Fibroblast of villous mesenchyme (primary cell): Measurements from ENCODE around the gene NSUN6. TPM values are rescaled to one million over a fixed set of nuclear protein-coding genes. Genes with fewer than 3 reads are reported as not detected.
"Not testable (repeated sequence)": the region's sequence is repeated elsewhere in the genome, so short reads cannot be mapped to it uniquely, and the experiment has no call there.

Source experiments
- DNase-seq: peaks from one replicate; pipeline ENCODE4 v3.0.0-alpha.2; 2010; ENCODE audit warnings: low read depth
- H3K4me3 ChIP-seq: 2 replicates; pipeline ENCODE4 v1.5.1; 2011; ENCODE audit warnings: low read depth, mild to moderate bottlenecking, low read length
- total RNA-seq: library from RNA; depleted of rRNA; stranded (reverse); fragments of >200 nt; gene quantifications from 2 replicates; pipeline ENCODE4 v1.2.3, GENCODE V29; 2012
- TF ChIP-seq, protein P1 (sequence below): IDR thresholded peaks from 2 replicates; pipeline ENCODE4 v1.5.1; 2012; ENCODE audit warnings: low read depth, mild to moderate bottlenecking, low read length; ENCODE audit not compliant: insufficient read depth

The NSUN6 gene
- total RNA-seq, 1 donor = 8.6 TPM

DNA sequence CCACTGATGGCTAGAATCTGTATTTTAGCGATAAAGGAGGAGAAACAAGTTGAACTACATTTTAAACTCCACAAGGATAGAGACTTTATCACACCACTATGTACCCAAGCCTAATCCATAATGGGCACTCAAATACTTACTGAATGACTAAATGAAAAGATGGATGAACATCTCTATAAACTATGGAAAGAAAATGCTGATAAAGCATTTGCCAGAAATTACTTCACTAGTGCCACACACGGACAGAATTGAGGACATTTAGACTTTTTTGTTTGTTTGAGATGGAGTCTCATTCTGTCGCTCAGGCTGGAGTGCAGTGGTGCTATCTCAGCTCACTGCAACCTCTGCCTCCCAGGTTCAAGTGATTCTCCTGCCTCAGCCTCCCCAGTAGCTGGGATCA lies 1.7 kb upstream of the NSUN6 start:
- TF ChIP-seq, protein P1, sequence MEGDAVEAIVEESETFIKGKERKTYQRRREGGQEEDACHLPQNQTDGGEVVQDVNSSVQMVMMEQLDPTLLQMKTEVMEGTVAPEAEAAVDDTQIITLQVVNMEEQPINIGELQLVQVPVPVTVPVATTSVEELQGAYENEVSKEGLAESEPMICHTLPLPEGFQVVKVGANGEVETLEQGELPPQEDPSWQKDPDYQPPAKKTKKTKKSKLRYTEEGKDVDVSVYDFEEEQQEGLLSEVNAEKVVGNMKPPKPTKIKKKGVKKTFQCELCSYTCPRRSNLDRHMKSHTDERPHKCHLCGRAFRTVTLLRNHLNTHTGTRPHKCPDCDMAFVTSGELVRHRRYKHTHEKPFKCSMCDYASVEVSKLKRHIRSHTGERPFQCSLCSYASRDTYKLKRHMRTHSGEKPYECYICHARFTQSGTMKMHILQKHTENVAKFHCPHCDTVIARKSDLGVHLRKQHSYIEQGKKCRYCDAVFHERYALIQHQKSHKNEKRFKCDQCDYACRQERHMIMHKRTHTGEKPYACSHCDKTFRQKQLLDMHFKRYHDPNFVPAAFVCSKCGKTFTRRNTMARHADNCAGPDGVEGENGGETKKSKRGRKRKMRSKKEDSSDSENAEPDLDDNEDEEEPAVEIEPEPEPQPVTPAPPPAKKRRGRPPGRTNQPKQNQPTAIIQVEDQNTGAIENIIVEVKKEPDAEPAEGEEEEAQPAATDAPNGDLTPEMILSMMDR = no peak
- H3K4me3 ChIP-seq = no peak overlapping the region
- no peak for DNase-seq

DNA sequence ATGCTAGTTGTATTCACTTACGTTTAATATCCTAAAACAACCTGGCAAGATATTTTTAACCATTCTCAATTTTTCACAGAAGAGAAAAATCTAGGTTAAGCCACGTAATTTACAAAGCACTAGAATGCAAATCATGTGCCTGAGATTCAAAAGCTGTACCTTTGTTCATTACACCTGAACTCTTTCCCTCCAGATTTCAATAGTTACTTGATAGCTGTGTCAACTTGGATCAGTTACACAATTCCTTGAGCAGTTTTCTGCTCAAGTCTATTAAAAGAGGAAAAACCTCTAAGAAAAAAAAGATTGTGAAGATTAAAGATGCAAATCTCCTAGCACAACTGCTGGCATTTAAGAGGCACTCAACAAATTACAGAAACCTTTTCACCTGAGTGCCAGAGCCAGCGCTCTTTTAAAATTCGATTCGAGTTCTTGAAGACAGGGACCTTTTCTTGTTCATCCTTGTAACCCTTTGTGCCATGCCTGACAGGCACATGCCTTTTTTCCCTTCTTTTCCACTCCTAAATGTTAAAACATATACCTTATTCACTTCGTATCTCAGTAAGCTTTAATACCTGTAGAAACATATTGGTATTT lies 886 bp downstream of the NSUN6 start:
- DNase-seq = no peak
- H3K4me3 ChIP-seq = peak overlapping the region; percentile 87
- TF ChIP-seq, protein P1 = no peak

DNA sequence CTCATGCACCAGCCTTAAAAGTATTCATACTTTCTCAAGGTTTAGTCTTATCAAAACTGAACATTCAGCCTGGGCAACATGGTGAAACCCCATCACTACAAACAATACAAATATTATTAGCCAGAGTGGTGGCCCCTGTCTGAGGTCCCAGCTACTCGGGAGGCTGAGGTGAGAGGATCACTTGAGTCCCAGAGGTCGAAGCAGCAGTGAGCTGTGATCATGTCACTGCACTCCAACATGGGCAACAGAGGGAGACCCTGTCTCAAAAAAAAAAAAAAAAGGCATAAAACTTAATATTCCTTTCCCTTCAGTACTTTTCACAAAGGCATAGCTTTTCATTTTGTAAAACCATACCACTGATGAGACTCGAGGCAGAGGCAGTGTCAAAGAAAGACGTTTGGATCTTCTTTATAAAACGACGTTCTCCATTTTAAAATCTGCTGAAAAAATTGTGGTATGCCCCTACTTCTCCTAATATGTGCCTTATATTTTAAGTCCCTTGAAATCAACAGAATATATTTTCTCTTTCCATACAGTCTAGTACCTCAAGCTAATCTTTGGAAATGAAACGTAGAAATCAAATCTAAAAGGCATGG lies 1.9 kb downstream of the NSUN6 start:
- H3K4me3 ChIP-seq = peak overlapping the region; percentile 87
- DNase-seq = no peak
- TF ChIP-seq, protein P1 = no peak

DNA sequence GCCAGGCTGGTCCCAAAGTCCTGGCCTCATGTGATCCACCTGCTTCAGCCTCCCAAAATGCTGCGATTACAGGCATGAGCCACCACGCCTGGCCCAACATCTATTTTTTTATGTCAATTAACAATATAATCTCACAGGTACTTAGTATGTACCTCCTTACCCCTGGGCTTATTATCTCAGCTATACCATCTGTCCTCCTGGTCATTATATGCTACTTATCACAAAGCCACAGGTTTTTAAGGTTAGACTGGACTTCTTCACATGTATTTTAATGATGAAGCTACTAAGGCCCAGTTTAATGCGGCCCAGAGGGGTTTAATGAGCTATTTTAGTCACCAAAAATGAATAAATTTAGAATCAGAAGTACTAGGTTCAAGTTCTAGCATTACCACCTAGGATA lies 3.4 kb downstream of the NSUN6 start:
- TF ChIP-seq, protein P1 = no peak
- DNase-seq = no peak
- H3K4me3 ChIP-seq = no peak overlapping the region

DNA sequence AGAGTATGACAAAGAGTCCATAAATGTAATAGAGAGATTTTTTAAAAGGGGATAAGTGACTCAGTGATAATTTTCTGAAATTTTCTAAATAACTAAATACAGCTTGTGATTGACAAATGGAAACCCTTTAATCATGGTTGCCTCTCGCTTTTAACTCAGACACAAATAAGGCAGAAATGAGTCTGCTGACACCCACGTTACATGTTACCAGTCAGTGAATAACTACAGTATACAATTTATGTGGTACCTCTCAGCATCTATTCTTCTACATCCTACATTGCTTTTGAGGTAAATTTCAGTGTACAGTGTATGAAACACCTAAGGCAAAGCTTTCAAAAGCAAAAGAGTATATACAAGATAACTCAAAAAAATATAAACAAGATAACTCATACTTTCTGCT lies 4.2 kb downstream of the NSUN6 start:
- TF ChIP-seq, protein P1 = no peak
- H3K4me3 ChIP-seq = no peak overlapping the region
- no peak for DNase-seq

DNA sequence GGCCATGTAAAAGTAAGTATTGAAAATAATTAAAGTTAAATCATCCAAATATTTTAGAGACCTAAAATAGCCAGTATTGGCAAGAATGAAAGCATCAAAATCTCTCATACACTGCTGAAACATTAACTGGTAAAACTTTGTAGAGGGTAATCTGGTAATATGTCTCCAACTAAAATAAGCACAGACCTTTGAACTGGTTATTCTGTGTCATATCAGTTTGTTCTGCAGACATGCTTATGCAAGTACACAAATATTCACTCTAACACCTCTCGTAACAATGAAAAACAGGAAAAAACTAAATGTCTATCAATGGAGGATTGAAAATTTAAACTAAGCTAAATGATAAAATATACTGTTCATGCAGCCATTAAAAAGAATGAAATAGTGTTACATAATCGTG lies 11.7 kb downstream of the NSUN6 start:
- not testable (repeated sequence) for DNase-seq

DNA sequence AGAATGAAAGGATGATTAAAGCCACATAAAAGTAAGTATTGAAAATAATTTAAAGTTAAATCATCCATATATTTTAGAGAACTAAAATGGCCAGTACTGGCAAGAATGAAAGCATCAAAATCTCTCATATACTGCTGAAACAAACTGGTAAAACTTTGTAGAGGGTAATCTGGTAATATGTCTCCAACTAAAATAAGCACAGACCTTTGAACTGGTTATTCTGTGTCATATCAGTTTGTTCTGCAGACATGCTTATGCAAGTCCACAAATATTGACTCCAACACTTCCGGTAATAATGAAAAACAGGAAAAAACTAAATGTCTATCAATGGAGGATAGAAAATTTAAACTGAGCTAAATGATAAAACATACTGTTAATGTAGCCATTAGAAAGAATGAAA lies 14.0 kb downstream of the NSUN6 start:
- H3K4me3 ChIP-seq, DNase-seq: not testable (repeated sequence)

More for the DNA sequence above, 11.7 kb downstream of the NSUN6 start:
- H3K4me3 ChIP-seq = not testable (repeated sequence)

DNA sequence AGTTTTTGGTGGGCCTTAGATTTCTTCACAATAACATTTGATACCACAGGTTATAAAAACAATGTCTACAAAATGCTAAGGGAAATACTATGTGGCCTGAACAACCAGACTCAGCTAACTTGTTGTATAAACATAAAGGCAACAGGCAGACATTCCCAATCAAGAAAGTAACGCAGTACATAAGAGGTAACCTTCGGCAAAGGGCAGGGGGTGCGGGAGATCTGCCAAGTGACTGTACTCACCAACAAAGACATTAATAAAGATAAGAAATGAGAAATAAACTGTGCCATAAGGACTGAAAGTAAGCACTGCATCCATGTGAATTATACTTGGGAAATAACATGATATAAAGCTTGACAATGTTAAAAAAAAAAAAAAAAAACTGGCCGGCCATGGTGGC lies 15.4 kb downstream of the NSUN6 start:
- TF ChIP-seq, protein P1 = no peak
- DNase-seq = no peak
- no peak overlapping the region for H3K4me3 ChIP-seq

DNA sequence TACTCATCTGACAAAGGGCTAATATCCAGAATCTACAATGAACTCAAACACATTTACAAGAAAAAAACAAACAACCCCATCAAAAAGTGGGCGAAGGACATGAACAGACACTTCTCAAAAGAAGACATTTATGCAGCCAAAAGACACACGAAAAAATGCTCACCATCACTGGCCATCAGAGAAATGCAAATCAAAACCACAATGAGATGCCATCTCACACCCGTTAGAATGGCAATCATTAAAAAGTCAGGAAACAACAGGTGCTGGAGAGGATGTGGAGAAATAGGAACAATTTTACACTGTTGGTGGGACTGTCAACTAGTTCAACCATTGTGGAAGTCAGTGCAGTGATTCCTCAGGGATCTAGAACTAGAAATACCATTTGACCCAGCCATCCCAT lies 18.9 kb downstream of the NSUN6 start:
- not testable (repeated sequence) for H3K4me3 ChIP-seq, DNase-seq

DNA sequence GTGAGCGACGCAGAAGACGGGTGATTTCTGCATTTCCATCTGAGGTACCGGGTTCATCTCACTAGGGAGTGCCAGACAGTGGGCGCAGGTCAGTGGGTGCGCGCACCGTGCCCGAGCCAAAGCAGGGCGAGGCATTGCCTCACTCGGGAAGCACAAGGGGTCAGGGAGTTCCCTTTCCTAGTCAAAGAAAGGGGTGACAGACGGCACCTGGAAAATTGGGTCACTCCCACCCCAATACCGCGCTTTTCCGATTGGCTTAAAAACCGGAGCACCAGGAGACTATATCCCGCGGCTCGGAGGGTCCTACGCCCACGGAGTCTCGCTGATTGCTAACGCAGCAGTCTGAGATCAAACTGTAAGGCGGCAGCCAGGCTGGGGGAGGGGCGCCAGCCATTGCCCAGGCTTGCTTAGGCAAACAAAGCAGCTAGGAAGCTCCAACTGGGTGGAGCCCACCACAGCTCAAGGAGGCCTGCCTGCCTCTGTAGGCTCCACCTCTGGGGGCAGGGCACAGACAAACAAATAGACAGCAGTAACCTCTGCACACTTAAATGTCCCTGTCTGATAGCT lies 23.9 kb downstream of the NSUN6 start:
- peak; percentile 67 for DNase-seq
- H3K4me3 ChIP-seq = peak overlapping the region; percentile 68
